HepG2 (cell line): ENCODE results near the gene FOLR1. TPM values are rescaled to one million over a fixed set of nuclear protein-coding genes. Genes with fewer than 3 reads are reported as not detected.

ENCODE experiments used
- ATAC-seq: fragments of 200-7000 bp; cut with Tn5 transposase; 3 replicates; pipeline ENCODE4 v1.9.1; 2020; ENCODE audit warnings: mild to moderate bottlenecking, moderate library complexity
- BruUV-seq: library from RNA; stranded (reverse); fragments of 400-500 nt; replicated peaks from 2 replicates; lab custom pipeline; 2021; lab: Mats Ljungman, UMichigan
- CTCF ChIA-PET: fragments of 300-600 bp; formaldehyde crosslinking; extraction: SDS; loops from one replicate; lab custom pipeline; 2021; ENCODE audit warnings: low total read pairs, inconsistent platforms, low intra/inter-chr PET ratio; lab: Yijun Ruan, JAX
- POLR2A ChIA-PET: fragments of 350-600 bp; sonication (Branson Sonifier 250); formaldehyde crosslinking; loops from one replicate; lab custom pipeline; 2020; ENCODE audit warnings: antibody characterized with exemption, inconsistent platforms; lab: Yijun Ruan, JAX
- DNase-seq: peaks from one replicate; pipeline ENCODE4 v3.0.0-alpha.2; 2015; ENCODE audit warnings: low spot score
- FAIRE-seq: peaks from 3 replicates; lab custom pipeline; 2011; peaks lifted over from hg19 to GRCh38; lab: Jason Lieb, UNC
- H2AFZ ChIP-seq: one replicate; pipeline ENCODE4 v1.6.1; 2011; ENCODE audit warnings: low read length, inconsistent platforms
- H3K27ac ChIP-seq: fragments of 300-600 bp; 3 replicates; pipeline ENCODE4 v1.8.0; 2011; ENCODE audit warnings: mixed run types, mild to moderate bottlenecking, mixed read lengths, low read length, inconsistent platforms; ENCODE audit not compliant: insufficient read depth; ENCODE audit errors: extremely low read length
- H3K27me3 ChIP-seq, 2 experiments: fragments of 200-600 bp in 1 of 2; 2 replicates in 1 of 2; 3 replicates in 1 of 2; pipeline versions ENCODE4 v1.6.0 to v1.8.0; 2011; ENCODE audit warnings: low read length in 2 of 2, mild to moderate bottlenecking in 2 of 2, moderate library complexity in 2 of 2, inconsistent platforms in 1 of 2; ENCODE audit not compliant: insufficient read depth in 2 of 2, control insufficient read depth in 1 of 2
- H3K36me3 ChIP-seq, 2 experiments: fragments of 200-600 bp in 1 of 2; replicated peaks in 1 of 2; 2 replicates in 1 of 2; 3 replicates in 1 of 2; pipeline versions ENCODE4 v1.5.1 to v1.8.0; 2011; ENCODE audit warnings: low read length in 2 of 2, inconsistent platforms in 1 of 2; ENCODE audit not compliant: insufficient read depth in 2 of 2, control insufficient read depth in 1 of 2
- H3K4me1 ChIP-seq: 2 replicates; pipeline ENCODE4 v1.5.1; 2012; ENCODE audit warnings: low read length, inconsistent platforms; ENCODE audit not compliant: insufficient read depth
- H3K4me2 ChIP-seq: 2 replicates; pipeline ENCODE4 v1.6.0; 2011; ENCODE audit warnings: low read depth, low read length, inconsistent platforms
- H3K4me3 ChIP-seq, 3 experiments: fragments of 200-600 bp in 1 of 3; sonication (generic), shearing (Covaris generic) in 1 of 3; replicated peaks in 1 of 3; 2 replicates each; pipeline ENCODE4 v1.5.1; 2011 to 2016; ENCODE audit warnings: low read length in 3 of 3, inconsistent platforms in 2 of 3, low read depth in 2 of 3, mild to moderate bottlenecking in 2 of 3, control low read depth in 1 of 3, mixed read lengths in 1 of 3; ENCODE audit not compliant: insufficient read depth in 1 of 3
- H3K79me2 ChIP-seq: one replicate; pipeline ENCODE4 v1.6.1; 2011; ENCODE audit warnings: low read length, inconsistent platforms; ENCODE audit not compliant: insufficient read depth
- H3K9ac ChIP-seq: 2 replicates; pipeline ENCODE4 v1.6.0; 2011; ENCODE audit warnings: mild to moderate bottlenecking, low read depth, low read length, inconsistent platforms; ENCODE audit not compliant: insufficient read depth
- H3K9me3 ChIP-seq: 2 replicates; pipeline ENCODE4 v1.5.1; 2012; ENCODE audit warnings: mild to moderate bottlenecking, low read length
- H4K20me1 ChIP-seq: 2 replicates; pipeline ENCODE4 v1.6.0; 2011; ENCODE audit warnings: inconsistent platforms, mild to moderate bottlenecking, low read length, moderate library complexity; ENCODE audit not compliant: insufficient read depth
- BORCS8-MEF2B ChIP-seq: sonication (generic); formaldehyde crosslinking; IDR thresholded peaks from 2 replicates; pipeline ENCODE4 v1.8.0; 2022; ENCODE audit warnings: mild to moderate bottlenecking, missing genetic modification reagents
- EEA1 ChIP-seq: sonication (generic); formaldehyde crosslinking; IDR thresholded peaks from 2 replicates; pipeline ENCODE4 v1.5.1; 2020; ENCODE audit warnings: mild to moderate bottlenecking, missing genetic modification reagents, borderline replicate concordance
- ESRRA ChIP-seq: sonication (generic); formaldehyde crosslinking; IDR thresholded peaks from 2 replicates; pipeline ENCODE4 v1.5.1; 2020; ENCODE audit warnings: mild to moderate bottlenecking, low read depth, missing genetic modification reagents
- HNF4G ChIP-seq, 2 experiments: sonication (generic) in 1 of 2; formaldehyde crosslinking in 1 of 2; IDR thresholded peaks; 2 replicates each; pipeline versions ENCODE4 v1.4.0 to v1.6.1; 2011 to 2020; ENCODE audit warnings: borderline replicate concordance in 2 of 2, low read depth in 2 of 2, mild to moderate bottlenecking in 2 of 2, low read length in 1 of 2, missing genetic modification reagents in 1 of 2, moderate library complexity in 1 of 2
- HNRNPL ChIP-seq: fragments of 200-400 bp; formaldehyde crosslinking; IDR thresholded peaks from 2 replicates; pipeline ENCODE4 v1.6.1; 2017; ENCODE audit warnings: mild to moderate bottlenecking, low read depth, low read length
- HNRNPUL1 ChIP-seq: fragments of 200-400 bp; formaldehyde crosslinking; IDR thresholded peaks from 2 replicates; pipeline ENCODE4 v1.6.1; 2017; ENCODE audit warnings: low read depth, mild to moderate bottlenecking, low read length, moderate library complexity
- NCOA5 ChIP-seq: sonication (generic); formaldehyde crosslinking; IDR thresholded peaks from 2 replicates; pipeline ENCODE4 v1.4.0; 2020; ENCODE audit warnings: missing genetic modification reagents
- NFIC ChIP-seq: IDR thresholded peaks from 2 replicates; pipeline ENCODE4 v1.6.1; 2012; ENCODE audit warnings: mild to moderate bottlenecking, low read length, inconsistent platforms
- SAP130 ChIP-seq: IDR thresholded peaks from 2 replicates; pipeline ENCODE4 v1.6.1; 2016; ENCODE audit warnings: low read depth
- SETDB1 ChIP-seq: sonication (generic); formaldehyde crosslinking; IDR thresholded peaks from 2 replicates; pipeline ENCODE4 v1.5.1; 2020; ENCODE audit warnings: missing genetic modification reagents, mild to moderate bottlenecking, borderline replicate concordance
- TARDBP ChIP-seq: sonication (generic); formaldehyde crosslinking; IDR thresholded peaks from 2 replicates; pipeline ENCODE4 v1.8.0; 2022; ENCODE audit warnings: mild to moderate bottlenecking, missing genetic modification reagents
- TBX2 ChIP-seq: sonication (generic); formaldehyde crosslinking; IDR thresholded peaks from 2 replicates; pipeline ENCODE4 v1.5.0; 2020; ENCODE audit warnings: missing genetic modification reagents, mild to moderate bottlenecking, borderline replicate concordance
- TMF1 ChIP-seq: sonication (generic); formaldehyde crosslinking; IDR thresholded peaks from 2 replicates; pipeline ENCODE4 v1.8.1; 2022; ENCODE audit warnings: low read depth, missing genetic modification reagents
- U2AF2 ChIP-seq: fragments of 200-400 bp; formaldehyde crosslinking; IDR thresholded peaks from 2 replicates; pipeline ENCODE4 v1.6.1; 2017; ENCODE audit warnings: low read depth, mild to moderate bottlenecking, low read length
- ZFP36 ChIP-seq: fragments of 150-350 bp; IDR thresholded peaks from 2 replicates; pipeline ENCODE4 v1.6.1; 2018; ENCODE audit warnings: borderline replicate concordance, low read length, low read depth; ENCODE audit not compliant: partially characterized antibody
- ZNF121 ChIP-seq: sonication (generic); formaldehyde crosslinking; IDR thresholded peaks from 2 replicates; pipeline ENCODE4 v1.5.0; 2020; ENCODE audit warnings: mild to moderate bottlenecking, missing genetic modification reagents
- ZNF331 ChIP-seq: sonication (generic); formaldehyde crosslinking; IDR thresholded peaks from 2 replicates; pipeline ENCODE4 v1.4.0; 2020; ENCODE audit warnings: missing genetic modification reagents
- ZNF749 ChIP-seq: sonication (generic); formaldehyde crosslinking; IDR thresholded peaks from 2 replicates; pipeline ENCODE4 v1.8.0; 2022; ENCODE audit warnings: mild to moderate bottlenecking, missing genetic modification reagents, moderate library complexity, borderline replicate concordance
- WGBS: methylation state at CpG from one replicate; pipeline ENCODE4 v1.1.6; 2017; ENCODE audit warnings: low lambda C conversion rate; 5-methylcytosine and 5-hydroxymethylcytosine counted together
- in situ Hi-C: cut with HindIII; loops from 2 replicates; pipeline ENCODE4 v1.10.0; 2017; ENCODE audit warnings: low pct_unique_long_range_greater_than_20kb; ENCODE audit not compliant: extremely low pct_ligation_motif_present
- intact Hi-C: fragments of 100-400 bp; cut with micrococcal nuclease; formaldehyde crosslinking; loops from one replicate; pipeline ENCODE4 v1.10.0; 2022; ENCODE audit not compliant: unreplicated experiment
- polyA plus RNA-seq, 8 experiments: library from polyadenylated mRNA; depleted of rRNA in 3 of 8; stranded (reverse) in 7 of 8; unstranded in 1 of 8; fragments of >200 nt; fragmentation: Illumina TruSeq in 4 of 8; extraction: Trizol in 4 of 8; gene quantifications; 2 replicates each; pipeline versions ENCODE4 v1.2.1 to v1.2.3, GENCODE V29; 2011 to 2016; ENCODE audit warnings: low read depth in 4 of 8, missing spikeins in 1 of 8, mixed read lengths in 1 of 8; ENCODE audit not compliant: insufficient read depth in 1 of 8
- total RNA-seq, 5 experiments: library from RNA; depleted of rRNA; stranded (reverse); fragments of >200 nt; fragmentation: Illumina TruSeq; extraction: Trizol; gene quantifications; 2 replicates each; pipeline ENCODE4 v1.2.3, GENCODE V29; 2016; ENCODE audit warnings: low read depth in 1 of 5
- TF ChIP-seq, protein P1 (sequence below): sonication (generic); formaldehyde crosslinking; IDR thresholded peaks from 2 replicates; pipeline ENCODE4 v1.4.0; 2020; ENCODE audit warnings: mild to moderate bottlenecking, missing genetic modification reagents
- TF ChIP-seq, protein P2 (sequence below): sonication (generic); formaldehyde crosslinking; IDR thresholded peaks from 2 replicates; pipeline ENCODE4 v1.8.0; 2022; ENCODE audit warnings: missing genetic modification reagents, low read depth, mild to moderate bottlenecking, borderline replicate concordance

The FOLR1 gene
- total and polyA plus RNA-seq, 2 of the 13 experiments (the other 11 are each of a cell fraction or from before 2014, with no cell fraction given), result 0.20 TPM; not detected in 1

DNA sequence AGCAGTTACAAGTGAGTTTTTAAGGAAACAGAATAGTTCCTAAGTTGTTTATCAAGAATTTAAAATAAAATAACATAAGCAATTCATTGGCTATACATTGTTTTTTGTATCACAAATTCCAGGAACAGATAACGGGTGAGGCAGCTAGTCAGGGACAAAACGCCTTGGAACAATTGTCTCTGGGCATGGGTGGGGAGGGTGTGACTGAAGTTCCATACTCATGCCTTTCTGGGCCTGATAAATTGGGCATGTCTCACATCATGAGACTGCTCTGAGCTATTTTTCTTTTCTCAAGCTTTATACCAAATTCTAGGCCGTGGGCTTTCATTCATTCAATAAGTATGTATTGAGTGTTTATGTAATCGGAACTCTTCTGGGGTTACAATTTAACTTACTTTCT lies 34.8 kb upstream of the FOLR1 start:
- Histone ChIP-seq H2AFZ (no peak overlapping the region), H3K79me2 (no peaks in the 10 kb centered on the region), H3K9ac (no peak overlapping the region), H3K9me3 (no peaks in the 10 kb centered on the region), H3K4me2 (no peak overlapping the region), H3K4me1 (no peaks in the 10 kb centered on the region), H3K27me3 (no peaks in the 10 kb centered on the region), H3K36me3 (no peaks in the 10 kb centered on the region), H3K4me3 (no peak overlapping the region), H4K20me1 (no peaks in the 10 kb centered on the region), H3K27ac (no peak overlapping the region)
- in situ Hi-C loops, result no loop called here
- no TSS peak for BruUV-seq
- FAIRE-seq (no peak), ATAC-seq (no peak), DNase-seq (no peak)
- TF ChIP-seq HNRNPUL1, result no peak
- no peak for TF ChIP-seq ZFP36
- TF ChIP-seq HNRNPL, result no peak
- TF ChIP-seq ZNF331, result no peak
- no peak for TF ChIP-seq NCOA5 (CRISPR knock-in tag)
- TF ChIP-seq HNF4G (IDR thresholded peaks at IDR 0.05; ENCODE audit: borderline replicate concordance, low read depth, low read length), result no peak
- TF ChIP-seq HNF4G (CRISPR knock-in tag; IDR thresholded peaks at IDR 0.05; ENCODE audit: borderline replicate concordance, low read depth), result no peak
- no peak for TF ChIP-seq ZNF749
- no peak for TF ChIP-seq TBX2 (CRISPR knock-in tag)
- TF ChIP-seq BORCS8-MEF2B (CRISPR knock-in tag), result no peak
- no peak for TF ChIP-seq ESRRA (CRISPR knock-in tag)
- TF ChIP-seq ZNF121, result no peak
- TF ChIP-seq TMF1 (CRISPR knock-in tag), result no peak
- TF ChIP-seq EEA1, result no peak
- no peak for TF ChIP-seq SAP130
- TF ChIP-seq, protein P1, sequence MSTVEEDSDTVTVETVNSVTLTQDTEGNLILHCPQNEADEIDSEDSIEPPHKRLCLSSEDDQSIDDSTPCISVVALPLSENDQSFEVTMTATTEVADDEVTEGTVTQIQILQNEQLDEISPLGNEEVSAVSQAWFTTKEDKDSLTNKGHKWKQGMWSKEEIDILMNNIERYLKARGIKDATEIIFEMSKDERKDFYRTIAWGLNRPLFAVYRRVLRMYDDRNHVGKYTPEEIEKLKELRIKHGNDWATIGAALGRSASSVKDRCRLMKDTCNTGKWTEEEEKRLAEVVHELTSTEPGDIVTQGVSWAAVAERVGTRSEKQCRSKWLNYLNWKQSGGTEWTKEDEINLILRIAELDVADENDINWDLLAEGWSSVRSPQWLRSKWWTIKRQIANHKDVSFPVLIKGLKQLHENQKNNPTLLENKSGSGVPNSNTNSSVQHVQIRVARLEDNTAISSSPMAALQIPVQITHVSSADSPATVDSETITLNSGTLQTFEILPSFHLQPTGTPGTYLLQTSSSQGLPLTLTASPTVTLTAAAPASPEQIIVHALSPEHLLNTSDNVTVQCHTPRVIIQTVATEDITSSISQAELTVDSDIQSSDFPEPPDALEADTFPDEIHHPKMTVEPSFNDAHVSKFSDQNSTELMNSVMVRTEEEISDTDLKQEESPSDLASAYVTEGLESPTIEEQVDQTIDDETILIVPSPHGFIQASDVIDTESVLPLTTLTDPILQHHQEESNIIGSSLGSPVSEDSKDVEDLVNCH, result no peak
- TF ChIP-seq, protein P2, sequence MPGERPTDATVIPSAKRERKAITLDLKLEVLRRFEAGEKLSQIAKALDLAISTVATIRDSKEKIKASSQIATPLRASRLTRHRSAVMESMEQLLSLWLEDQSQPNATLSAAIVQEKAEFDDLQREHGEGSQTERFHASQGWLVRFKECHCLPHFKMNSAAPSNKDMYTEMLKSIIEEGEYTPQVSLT (CRISPR knock-in tag), result no peak
- no peak for TF ChIP-seq TARDBP (CRISPR knock-in tag)
- no peak for TF ChIP-seq U2AF2
- no peak for TF ChIP-seq SETDB1
- TF ChIP-seq NFIC, result no peak
- WGBS, result 44% methylated on average over 4 of the region's 4 CpGs
- ChIA-PET CTCF (no interaction called here), POLR2A (no interaction called here)
- intact Hi-C loops, result no loop called here
